SK-N-MC (cell line): ENCODE data around the gene MYO1D.
A peak's percentile ranks its signal among the peaks of the same experiment; 100 is the strongest.

Source experiments
- DNase-seq: peaks from one replicate; pipeline ENCODE4 v3.0.0-alpha.2; 2011; ENCODE audit warnings: low read depth, low spot score
- H3K27ac ChIP-seq: fragments of 200-600 bp; sonication (generic); 2 replicates; pipeline ENCODE4 v1.5.1; 2016; ENCODE audit warnings: mixed run types
- H3K36me3 ChIP-seq: fragments of 200-600 bp; sonication (generic); 2 replicates; pipeline ENCODE4 v1.6.1; 2017; ENCODE audit warnings: antibody characterized with exemption, low read length, mixed read lengths; ENCODE audit not compliant: insufficient read depth
- H3K4me3 ChIP-seq: fragments of 200-600 bp; sonication (generic); 2 replicates; pipeline ENCODE4 v1.5.1; 2016
- H3K9ac ChIP-seq: fragments of 200-600 bp; sonication (generic); 2 replicates; pipeline ENCODE4 v1.8.0; 2017; ENCODE audit warnings: mixed run types, mixed read lengths; ENCODE audit not compliant: insufficient read length
- H3K9me3 ChIP-seq: fragments of 200-600 bp; sonication (generic); 2 replicates; pipeline ENCODE4 v1.6.1; 2017; ENCODE audit warnings: low read depth, mild to moderate bottlenecking, antibody characterized with exemption, low read length, moderate library complexity, mixed read lengths
- EZH2 ChIP-seq: fragments of 200-600 bp; sonication (generic); IDR thresholded peaks from one replicate; pipeline ENCODE4 v1.6.1; 2017; ENCODE audit warnings: antibody characterized with exemption
- FOXP2 ChIP-seq: optimal IDR thresholded peaks from 2 replicates; pipeline ENCODE3; 2011; ENCODE audit warnings: mild to moderate bottlenecking, moderate library complexity; ENCODE audit not compliant: insufficient read depth; ENCODE audit errors: extremely low read length, control extremely low read depth
- POLR2AphosphoS5 ChIP-seq: IDR thresholded peaks from 2 replicates; pipeline ENCODE4 v1.6.1; 2012; ENCODE audit warnings: mild to moderate bottlenecking, low read depth, low read length, borderline replicate concordance

Gene MYO1D

DNA sequence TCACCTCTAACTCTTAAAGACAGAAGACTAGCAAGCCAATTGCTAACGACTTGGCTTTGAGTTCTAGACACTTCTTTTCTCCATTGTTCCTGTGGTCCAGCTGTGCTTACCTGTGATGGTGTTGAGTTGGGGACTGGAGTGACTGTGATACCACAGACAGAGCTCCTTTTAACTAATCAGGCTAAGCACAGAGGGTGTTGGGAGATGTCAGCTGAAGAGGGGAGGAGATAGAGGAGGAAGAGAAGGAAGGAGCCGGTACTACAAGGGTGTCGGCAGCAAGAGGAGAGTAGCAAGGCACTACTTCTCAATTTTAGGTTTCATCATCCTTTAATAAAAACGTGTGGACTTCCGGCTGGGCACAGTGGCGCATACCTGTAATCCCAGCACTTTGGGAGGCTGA is 5.1 kb upstream of the MYO1D start:
- TF ChIP-seq POLR2AphosphoS5 = no peak
- TF ChIP-seq FOXP2 = no peak
- TF ChIP-seq EZH2 = no peak
- Histone ChIP-seq H3K4me3 (no peak overlapping the region), H3K9me3 (no peaks in the 10 kb centered on the region), H3K36me3 (no peaks in the 10 kb centered on the region), H3K27ac (no peak overlapping the region), H3K9ac (no peak overlapping the region)
- no peak for DNase-seq

DNA sequence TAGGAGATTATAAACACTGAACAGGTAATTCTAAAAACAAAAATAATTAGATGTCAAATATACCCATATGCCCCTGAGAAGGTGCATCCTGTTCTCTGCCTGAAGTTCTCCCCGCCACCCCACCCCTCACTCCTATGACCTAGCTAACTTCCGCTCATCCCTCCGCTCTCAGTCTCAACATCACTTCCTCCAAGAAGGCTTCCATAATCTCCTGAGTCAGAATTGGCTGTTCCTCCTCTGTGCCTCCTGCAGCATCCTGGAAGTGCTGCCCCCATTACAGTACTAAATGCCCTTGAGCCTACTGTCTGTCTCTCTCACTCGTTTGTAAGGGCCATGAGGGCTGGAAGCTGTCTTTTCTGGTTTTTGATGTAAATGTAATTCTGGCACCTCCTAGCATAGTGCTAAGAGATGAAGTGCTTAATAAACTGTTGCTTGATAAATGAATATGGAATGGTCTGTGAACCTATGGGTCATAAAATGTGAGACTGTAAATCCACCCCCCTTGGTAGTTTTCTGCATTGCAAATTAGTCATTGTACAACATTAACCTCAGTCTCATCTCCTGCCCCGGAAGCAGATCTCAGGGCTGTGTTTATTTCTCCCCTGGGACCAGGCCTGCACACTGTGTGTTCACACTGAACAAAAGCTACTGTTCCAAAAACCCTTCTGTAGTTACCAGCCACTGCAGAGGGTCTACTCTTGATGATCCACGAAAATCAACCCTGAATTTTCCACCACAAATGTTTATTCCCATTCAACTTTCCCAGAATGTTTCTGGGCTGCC is 3.9 kb upstream of the MYO1D start:
- H3K9me3 ChIP-seq = no peaks in the 10 kb centered on the region
- peak overlapping the region; percentile 39 for H3K9ac ChIP-seq
- H3K27ac ChIP-seq = peak overlapping the region; percentile 49; the same call in 1 of the 2 replicates
- TF ChIP-seq FOXP2 = no peak
- no peak for TF ChIP-seq EZH2
- TF ChIP-seq POLR2AphosphoS5 = no peak
- H3K4me3 ChIP-seq = peak overlapping the region; percentile 16; the same call in 1 of the 2 replicates
- H3K36me3 ChIP-seq = no peaks in the 10 kb centered on the region
- DNase-seq = no peak

DNA sequence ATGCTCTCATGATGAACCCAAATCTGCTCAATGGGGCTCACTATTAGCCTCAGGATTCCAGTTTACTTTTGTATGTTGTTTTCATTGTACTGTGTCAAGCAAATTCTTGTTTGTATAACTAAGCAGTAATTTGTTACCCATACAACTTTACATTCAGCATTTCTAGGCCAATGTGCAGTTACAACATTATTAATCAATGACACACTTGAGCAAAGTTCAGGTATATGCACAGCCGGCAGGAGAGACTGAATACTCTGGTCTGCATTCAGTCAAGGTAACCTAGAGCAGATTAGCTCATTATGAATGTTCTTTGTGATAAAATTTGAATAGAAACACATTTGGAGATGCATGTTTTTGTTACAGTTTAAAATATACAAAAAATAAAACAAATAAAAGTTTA is 2.2 kb upstream of the MYO1D start:
- Histone ChIP-seq H3K27ac (no peak overlapping the region), H3K36me3 (no peaks in the 10 kb centered on the region), H3K4me3 (no peak overlapping the region), H3K9ac (no peak overlapping the region), H3K9me3 (no peaks in the 10 kb centered on the region)
- no peak for DNase-seq
- TF ChIP-seq FOXP2 = no peak
- no peak for TF ChIP-seq POLR2AphosphoS5
- TF ChIP-seq EZH2 = no peak

GRCh38 chr17:32878211-32878610 is 1.3 kb upstream of the MYO1D start:
- DNase-seq = no peak
- Histone ChIP-seq H3K4me3 (no peak overlapping the region), H3K36me3 (no peaks in the 10 kb centered on the region), H3K27ac (no peak overlapping the region), H3K9ac (no peak overlapping the region), H3K9me3 (no peaks in the 10 kb centered on the region)
- TF ChIP-seq EZH2 (no peak), FOXP2 (no peak), POLR2AphosphoS5 (no peak)

GRCh38 chr17:32877164-32877764 is 340 bp upstream of the MYO1D start:
- TF ChIP-seq POLR2AphosphoS5 (no peak), EZH2 (no peak), FOXP2 (no peak)
- Histone ChIP-seq H3K9me3 (no peaks in the 10 kb centered on the region), H3K9ac (peak overlapping the region; percentile 82), H3K27ac (peak overlapping the region; percentile 57; the same call in 1 of the 2 replicates), H3K4me3 (peak overlapping the region; percentile 93), H3K36me3 (no peaks in the 10 kb centered on the region)
- DNase-seq = no peak

DNA sequence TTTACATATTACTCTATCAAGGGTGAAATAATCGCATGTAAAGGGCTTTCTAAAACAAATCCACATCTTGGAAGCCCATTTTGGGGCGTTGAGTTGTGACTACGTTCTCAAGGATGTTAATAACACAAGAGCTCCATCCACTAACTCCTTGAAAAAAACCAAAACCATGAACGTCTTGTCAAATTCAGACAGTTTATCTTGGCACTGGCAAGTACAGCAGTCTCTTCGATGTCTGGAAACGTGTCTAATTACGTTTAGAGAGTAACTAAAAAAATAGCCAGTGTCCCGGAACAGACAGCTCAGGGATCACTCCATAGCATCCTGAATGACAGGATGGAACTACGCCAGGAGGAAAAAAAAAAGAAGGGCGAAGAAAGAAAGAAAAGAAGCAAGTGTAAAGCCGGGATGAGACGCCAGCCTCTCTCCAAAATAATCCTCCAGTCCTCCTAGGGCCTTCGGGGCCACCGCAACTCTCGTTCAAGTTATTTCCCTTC is 954 bp downstream of the MYO1D start:
- Histone ChIP-seq H3K36me3 (no peaks in the 10 kb centered on the region), H3K9me3 (no peaks in the 10 kb centered on the region), H3K4me3 (peak overlapping the region; percentile 93), H3K27ac (no peak overlapping the region), H3K9ac (peak overlapping the region; percentile 35)
- no peak for TF ChIP-seq FOXP2
- TF ChIP-seq EZH2 = no peak
- no peak for TF ChIP-seq POLR2AphosphoS5
- no peak for DNase-seq

GRCh38 chr17:32875230-32875917 is 1.6 kb downstream of the MYO1D start:
- Histone ChIP-seq H3K9ac (peak overlapping the region; percentile 35), H3K27ac (no peak overlapping the region), H3K36me3 (no peaks in the 10 kb centered on the region), H3K4me3 (peak overlapping the region; percentile 93), H3K9me3 (no peaks in the 10 kb centered on the region)
- DNase-seq = no peak
- TF ChIP-seq EZH2 (no peak), POLR2AphosphoS5 (no peak), FOXP2 (no peak)

GRCh38 chr17:32873114-32873513 is 3.8 kb downstream of the MYO1D start:
- no peaks in the 10 kb centered on the region for H3K36me3 ChIP-seq
- no peak overlapping the region for H3K4me3 ChIP-seq
- TF ChIP-seq EZH2 = no peak
- TF ChIP-seq FOXP2 = no peak
- no peak for TF ChIP-seq POLR2AphosphoS5
- H3K9ac ChIP-seq = no peak overlapping the region
- no peak overlapping the region for H3K27ac ChIP-seq
- H3K9me3 ChIP-seq = no peaks in the 10 kb centered on the region
- no peak for DNase-seq
